GM12878 (cell line): ENCODE data around the gene GOLT1B. TPM values are rescaled to one million over a fixed set of nuclear protein-coding genes. Genes with fewer than 3 reads are reported as not detected.

ENCODE experiments used
- ATAC-seq: fragments of 200-7000 bp; cut with Tn5 transposase; 3 replicates; pipeline ENCODE4 v1.9.1; 2020; ENCODE audit warnings: mild to moderate bottlenecking, moderate library complexity
- BruUV-seq: library from RNA; stranded (reverse); fragments of 400-500 nt; replicated peaks from 2 replicates; lab custom pipeline; 2021; lab: Mats Ljungman, UMichigan
- CTCF ChIA-PET: fragments of 300-600 bp; sonication (Branson Sonifier 250); formaldehyde crosslinking; extraction: SDS; loops from one replicate; lab custom pipeline; 2021; ENCODE audit warnings: inconsistent platforms; lab: Yijun Ruan, JAX
- POLR2A ChIA-PET: fragments of 350-600 bp; formaldehyde crosslinking; extraction: SDS; loops from one replicate; lab custom pipeline; 2021; ENCODE audit warnings: inconsistent platforms; lab: Charles Lee
- RAD21 ChIA-PET: fragments of 300-600 bp; sonication (Branson Sonifier 250); formaldehyde crosslinking; loops from one replicate; lab custom pipeline; 2023; ENCODE audit warnings: antibody characterized with exemption; ENCODE audit not compliant: unreplicated experiment; lab: Charles Lee
- SMC1A ChIA-PET: fragments of 300-600 bp; sonication (Branson Sonifier 250); formaldehyde crosslinking; loops from one replicate; lab custom pipeline; 2023; ENCODE audit not compliant: unreplicated experiment, uncharacterized antibody; lab: Charles Lee
- DNase-seq: peaks from one replicate; pipeline ENCODE4 v3.0.0-alpha.2; 2011; ENCODE audit warnings: low read depth, low spot score
- FAIRE-seq: peaks from 3 replicates; lab custom pipeline; 2011; peaks lifted over from hg19 to GRCh38; lab: Jason Lieb, UNC
- H2AFZ ChIP-seq: 2 replicates; pipeline ENCODE4 v1.6.0; 2011; ENCODE audit warnings: low read depth, low read length, control low read depth; ENCODE audit not compliant: control insufficient read depth
- H3K27ac ChIP-seq: 2 replicates; pipeline ENCODE4 v1.5.1; 2011; ENCODE audit warnings: control low read depth; ENCODE audit not compliant: control insufficient read depth, insufficient read depth
- H3K27me3 ChIP-seq, 2 experiments: replicated peaks in 1 of 2; 2 replicates each; pipeline versions ENCODE4 v1.6.0 to v1.6.1; 2011; ENCODE audit warnings: low read length in 1 of 2; ENCODE audit not compliant: control insufficient read depth in 2 of 2, insufficient read depth in 2 of 2
- H3K36me3 ChIP-seq, 2 experiments: 2 replicates each; pipeline ENCODE4 v1.5.1; 2011; ENCODE audit warnings: low read length in 1 of 2; ENCODE audit not compliant: control insufficient read depth in 2 of 2, insufficient read depth in 2 of 2
- H3K4me1 ChIP-seq: 2 replicates; pipeline ENCODE4 v1.6.1; 2011; ENCODE audit warnings: mild to moderate bottlenecking, low read length, moderate library complexity, mixed read lengths; ENCODE audit not compliant: control insufficient read depth, insufficient read depth
- H3K4me2 ChIP-seq: 2 replicates; pipeline ENCODE4 v1.6.0; 2011; ENCODE audit warnings: control low read depth; ENCODE audit not compliant: control insufficient read depth, insufficient read depth
- H3K4me3 ChIP-seq: fragments of 200-600 bp; sonication (generic); 2 replicates; pipeline ENCODE4 v1.5.1; 2016
- H3K79me2 ChIP-seq: 2 replicates; pipeline ENCODE4 v1.6.0; 2011; ENCODE audit warnings: low read length; ENCODE audit not compliant: control insufficient read depth, insufficient read depth
- H3K9ac ChIP-seq: 2 replicates; pipeline ENCODE4 v1.8.0; 2011; ENCODE audit warnings: low read length, control low read depth, mixed read lengths; ENCODE audit not compliant: control insufficient read depth, insufficient read depth
- H3K9me3 ChIP-seq: replicated peaks from 3 replicates; pipeline ENCODE4 v1.5.1; 2011; ENCODE audit warnings: mild to moderate bottlenecking, low read length; ENCODE audit not compliant: control insufficient read depth, insufficient read depth
- H4K20me1 ChIP-seq: 2 replicates; pipeline ENCODE4 v1.6.0; 2011; ENCODE audit not compliant: control insufficient read depth, insufficient read depth
- ATF2 ChIP-seq: IDR thresholded peaks from 2 replicates; pipeline ENCODE4 v1.6.1; 2012; ENCODE audit warnings: low read length, inconsistent platforms
- BCLAF1 ChIP-seq: fragments of 450-650 bp; IDR thresholded peaks from 2 replicates; pipeline ENCODE4 v1.6.1; 2017; ENCODE audit warnings: antibody characterized with exemption, mild to moderate bottlenecking, moderate library complexity
- CREB1 ChIP-seq: IDR thresholded peaks from 2 replicates; pipeline ENCODE4 v1.6.1; 2012; ENCODE audit warnings: low read depth, mild to moderate bottlenecking, inconsistent platforms
- E2F4 ChIP-seq: IDR thresholded peaks from 2 replicates; pipeline ENCODE4 v1.6.1; 2012; ENCODE audit warnings: low read depth, low read length, improper control_type of control experiment
- E4F1 ChIP-seq: fragments of 450-650 bp; IDR thresholded peaks from 2 replicates; pipeline ENCODE4 v1.6.1; 2018; ENCODE audit warnings: borderline replicate concordance, mild to moderate bottlenecking; ENCODE audit not compliant: partially characterized antibody
- EZH2 ChIP-seq: IDR thresholded peaks from 2 replicates; pipeline ENCODE4 v1.6.1; 2012; ENCODE audit warnings: low read depth, mild to moderate bottlenecking, control low read depth, inconsistent platforms, low read length, borderline replicate concordance; ENCODE audit not compliant: control insufficient read depth
- IKZF1 ChIP-seq: fragments of 450-650 bp; conservative IDR thresholded peaks from 2 replicates; pipeline ENCODE4 v1.6.1; 2017; ENCODE audit warnings: antibody characterized with exemption, mild to moderate bottlenecking
- PAX5 ChIP-seq: IDR thresholded peaks from 2 replicates; pipeline ENCODE4 v1.6.1; 2011; ENCODE audit warnings: low read depth, low read length, borderline replicate concordance
- POLR2A ChIP-seq: IDR thresholded peaks from 2 replicates; pipeline ENCODE4 v1.6.1; 2011; ENCODE audit warnings: low read depth, mild to moderate bottlenecking, low read length
- SMC3 ChIP-seq: IDR thresholded peaks from 2 replicates; pipeline ENCODE4 v1.6.1; 2011; ENCODE audit warnings: low read length, improper control_type of control experiment, borderline replicate concordance
- YY1 ChIP-seq: IDR thresholded peaks from 2 replicates; pipeline ENCODE4 v1.6.1; 2011; ENCODE audit warnings: low read depth, mild to moderate bottlenecking, low read length
- ZNF217 ChIP-seq: fragments of 450-650 bp; IDR thresholded peaks from 2 replicates; pipeline ENCODE4 v1.6.1; 2017; ENCODE audit warnings: antibody characterized with exemption, mild to moderate bottlenecking
- ZNF274 ChIP-seq: IDR thresholded peaks from one replicate; pipeline ENCODE4 v1.8.0; 2011; ENCODE audit not compliant: insufficient read length, insufficient read depth
- WGBS: methylation state at CpG from one replicate; pipeline ENCODE4 v1.1.6; 2016; ENCODE audit warnings: low lambda C conversion rate; ENCODE audit not compliant: insufficient replicate concordance, insufficient coverage; ENCODE audit errors: missing lambda C conversion rate; 5-methylcytosine and 5-hydroxymethylcytosine counted together
- in situ Hi-C: fragments of 300-500 bp; cut with MboI; formaldehyde crosslinking; loops from 9 replicates; pipeline ENCODE4 v1.14.3; 2018; ENCODE audit warnings: mixed read lengths
- intact Hi-C: fragments of 100-400 bp; cut with micrococcal nuclease; formaldehyde crosslinking; loops from one replicate; pipeline ENCODE4 v1.14.2; 2022; ENCODE audit not compliant: unreplicated experiment
- polyA plus RNA-seq, 11 experiments: library from polyadenylated mRNA; depleted of rRNA in 4 of 11; unstranded in 6 of 11; stranded (reverse) in 5 of 11; fragments of >200 nt; fragmentation: Nextera tagmentation in 4 of 11; fragmentation: Illumina TruSeq in 1 of 11; extraction: Ambion mirVana in 4 of 11; extraction: Trizol in 1 of 11; gene quantifications; 1 replicate in 1 of 11; 2 replicates in 10 of 11; pipeline versions ENCODE4 v1.2.1 to v1.2.3, GENCODE V29; 2011 to 2016; ENCODE audit warnings: inconsistent platforms in 2 of 11, missing spikeins in 2 of 11, low read depth in 1 of 11
- total RNA-seq, 4 experiments: library from RNA; depleted of rRNA in 3 of 4; stranded (reverse); fragments of >200 nt in 3 of 4; fragmentation: Illumina TruSeq in 1 of 4; extraction: Trizol in 1 of 4; gene quantifications; 2 replicates each; pipeline versions ENCODE4 v1.2.1 to v1.2.3, GENCODE V29; 2013 to 2021

GOLT1B gene
- total and polyA plus RNA-seq, 10 of the 15 experiments (the other 5 are each of a cell fraction or from before 2014, with no cell fraction given), result 18.3 to 77.4 (median 32.9) TPM

GRCh38 chr12:21507849-21508248, 6.3 kb downstream of the GOLT1B start:
- Histone ChIP-seq H3K36me3 (peaks cover 0 to 11% of the 10 kb centered on the region in 2 experiments; a peak in 3 of 4 replicates), H3K4me1 (peaks cover 7% of the 10 kb centered on the region; the same call in 1 of the 2 replicates), H2AFZ (no peak overlapping the region), H3K79me2 (peaks cover 44% of the 10 kb centered on the region), H3K9ac (no peak overlapping the region), H3K27ac (no peak overlapping the region), H3K4me2 (no peak overlapping the region), H3K4me3 (no peak overlapping the region), H3K9me3 (no peaks in the 10 kb centered on the region), H3K27me3 (no peaks in the 10 kb centered on the region), H4K20me1 (no peaks in the 10 kb centered on the region)
- CTCF ChIA-PET, result no interaction called here
- intact Hi-C loops (no loop called here), in situ Hi-C loops (no loop called here)
- no peak for ATAC-seq
- 78% methylated on average over 2 of the region's 2 CpGs for WGBS
- SMC1A ChIA-PET, result interaction anchor here (1.1 kb wide), 1 partner anchor 144 kb away, joined by 4 read pairs; no protein-coding TSS in a partner anchor
- TF ChIP-seq ZNF217 (no peak), SMC3 (no peak), E2F4 (no peak), E4F1 (no peak), PAX5 (no peak), POLR2A (no peak), ZNF274 (no peak), YY1 (no peak), EZH2 (no peak), BCLAF1 (no peak), CREB1 (no peak), IKZF1 (no peak), ATF2 (no peak)
- no TSS peak for BruUV-seq
- no peak for DNase-seq
- RAD21 ChIA-PET, result no interaction called here
- POLR2A ChIA-PET, result no interaction called here
- no peak for FAIRE-seq
